ENCODE data around the gene OR51G2. TPM values are rescaled to one million over a fixed set of nuclear protein-coding genes. Genes with fewer than 3 reads are reported as not detected.

The OR51G2 gene
- polyA plus RNA-seq, 1 of the 3 experiments (the other 2 are of a cell fraction): not detected

GRCh38 chr11:4932751-4933150, 13.6 kb upstream of the OR51G2 start:
- DNase-seq: no peak
- H3F3A ChIP-seq (replicated peaks; ENCODE audit: insufficient read depth): no peaks in the 10 kb centered on the region
- no peak overlapping the region for H3K27ac ChIP-seq (ENCODE audit: low read depth in 2 of 2, low read length in 1 of 2)
- H3K27me3 ChIP-seq (ENCODE audit: insufficient read depth): no peaks in the 10 kb centered on the region
- no peak overlapping the region for H3K9ac ChIP-seq
- H3K79me2 ChIP-seq (ENCODE audit: insufficient read depth): no peaks in the 10 kb centered on the region
- POLR2A ChIA-PET: no interaction called here
- no peak overlapping the region for H3K4me2 ChIP-seq
- H3K4me1 ChIP-seq (ENCODE audit: control insufficient read depth in 1 of 2, insufficient read depth in 2 of 2, low read depth in 1 of 2, low read length in 1 of 2): no peaks in the 10 kb centered on the region
- no peaks in the 10 kb centered on the region for H3K36me3 ChIP-seq (replicated peaks in 1 of 2; ENCODE audit: control insufficient read depth in 1 of 2, insufficient read depth in 2 of 2, low read length in 1 of 2)
- WGBS (ENCODE audit: low lambda C conversion rate): 0% methylated on average over 4 of the region's 4 CpGs
- no peaks in the 10 kb centered on the region for H3K9me2 ChIP-seq
- no peak overlapping the region for H3K4me3 ChIP-seq (ENCODE audit: low read depth in 2 of 2, low read length in 1 of 2)
- CTCF ChIA-PET: no interaction called here
- no peaks in the 10 kb centered on the region for H3K9me3 ChIP-seq
- no peak overlapping the region for H2AFZ ChIP-seq (ENCODE audit: low read depth)
- TF ChIP-seq, protein P1, sequence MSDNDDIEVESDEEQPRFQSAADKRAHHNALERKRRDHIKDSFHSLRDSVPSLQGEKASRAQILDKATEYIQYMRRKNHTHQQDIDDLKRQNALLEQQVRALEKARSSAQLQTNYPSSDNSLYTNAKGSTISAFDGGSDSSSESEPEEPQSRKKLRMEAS (IDR thresholded peaks at IDR 0.05; ENCODE audit: low read depth): no peak
- no peak for TF ChIP-seq NFIC (IDR thresholded peaks at IDR 0.05; ENCODE audit: borderline replicate concordance)
- no peak for TF ChIP-seq MEF2A (IDR thresholded peaks at IDR 0.05; ENCODE audit: borderline replicate concordance, low read depth)
- no peak for TF ChIP-seq POLR2AphosphoS5 (IDR thresholded peaks at IDR 0.05; ENCODE audit: low read depth, low read length)
- no peak for TF ChIP-seq ELF1 (IDR thresholded peaks at IDR 0.05)
- TF ChIP-seq FOXM1 (IDR thresholded peaks at IDR 0.05; ENCODE audit: low read depth): no peak
- TF ChIP-seq, protein P2, sequence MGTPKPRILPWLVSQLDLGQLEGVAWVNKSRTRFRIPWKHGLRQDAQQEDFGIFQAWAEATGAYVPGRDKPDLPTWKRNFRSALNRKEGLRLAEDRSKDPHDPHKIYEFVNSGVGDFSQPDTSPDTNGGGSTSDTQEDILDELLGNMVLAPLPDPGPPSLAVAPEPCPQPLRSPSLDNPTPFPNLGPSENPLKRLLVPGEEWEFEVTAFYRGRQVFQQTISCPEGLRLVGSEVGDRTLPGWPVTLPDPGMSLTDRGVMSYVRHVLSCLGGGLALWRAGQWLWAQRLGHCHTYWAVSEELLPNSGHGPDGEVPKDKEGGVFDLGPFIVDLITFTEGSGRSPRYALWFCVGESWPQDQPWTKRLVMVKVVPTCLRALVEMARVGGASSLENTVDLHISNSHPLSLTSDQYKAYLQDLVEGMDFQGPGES (IDR thresholded peaks at IDR 0.05; ENCODE audit: low read depth, low read length): no peak
- no peak for TF ChIP-seq EP300 (IDR thresholded peaks at IDR 0.05; ENCODE audit: borderline replicate concordance in 1 of 2, low read depth in 1 of 2, low read length in 1 of 2)
- no peak for TF ChIP-seq GATA2 (CRISPR knock-in tag; IDR thresholded peaks at IDR 0.05)
- no peak for TF ChIP-seq JUND (IDR thresholded peaks at IDR 0.05)
- no peak for TF ChIP-seq TAF1 (IDR thresholded peaks at IDR 0.05; ENCODE audit: borderline replicate concordance, low read depth, low read length)
- TF ChIP-seq EZH2phosphoT487 (IDR thresholded peaks at IDR 0.05; ENCODE audit: borderline replicate concordance, low read depth): no peak
- TF ChIP-seq RAD21 (IDR thresholded peaks at IDR 0.05; ENCODE audit: low read length): no peak
- no peak for TF ChIP-seq SIN3A (IDR thresholded peaks at IDR 0.05; ENCODE audit: borderline replicate concordance, low read depth, low read length)
- no peak for TF ChIP-seq PBX3 (IDR thresholded peaks at IDR 0.05)
- no peak for TF ChIP-seq TCF12 (IDR thresholded peaks at IDR 0.05)
- TF ChIP-seq, protein P3, sequence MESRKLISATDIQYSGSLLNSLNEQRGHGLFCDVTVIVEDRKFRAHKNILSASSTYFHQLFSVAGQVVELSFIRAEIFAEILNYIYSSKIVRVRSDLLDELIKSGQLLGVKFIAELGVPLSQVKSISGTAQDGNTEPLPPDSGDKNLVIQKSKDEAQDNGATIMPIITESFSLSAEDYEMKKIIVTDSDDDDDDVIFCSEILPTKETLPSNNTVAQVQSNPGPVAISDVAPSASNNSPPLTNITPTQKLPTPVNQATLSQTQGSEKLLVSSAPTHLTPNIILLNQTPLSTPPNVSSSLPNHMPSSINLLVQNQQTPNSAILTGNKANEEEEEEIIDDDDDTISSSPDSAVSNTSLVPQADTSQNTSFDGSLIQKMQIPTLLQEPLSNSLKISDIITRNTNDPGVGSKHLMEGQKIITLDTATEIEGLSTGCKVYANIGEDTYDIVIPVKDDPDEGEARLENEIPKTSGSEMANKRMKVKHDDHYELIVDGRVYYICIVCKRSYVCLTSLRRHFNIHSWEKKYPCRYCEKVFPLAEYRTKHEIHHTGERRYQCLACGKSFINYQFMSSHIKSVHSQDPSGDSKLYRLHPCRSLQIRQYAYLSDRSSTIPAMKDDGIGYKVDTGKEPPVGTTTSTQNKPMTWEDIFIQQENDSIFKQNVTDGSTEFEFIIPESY (IDR thresholded peaks at IDR 0.05; ENCODE audit: borderline replicate concordance, low read depth): no peak
- no peak for TF ChIP-seq RCOR1 (IDR thresholded peaks at IDR 0.05; ENCODE audit: low read length)
- no peak for TF ChIP-seq RFX5 (IDR thresholded peaks at IDR 0.05; ENCODE audit: low read length)
- no peak for TF ChIP-seq YY1 (IDR thresholded peaks at IDR 0.05; ENCODE audit: low read depth)
- no peaks in the 10 kb centered on the region for H4K20me1 ChIP-seq (ENCODE audit: insufficient read depth)

Measured in SK-N-SH (cell line).